ENCODE results near the gene PIP4P1.

Gene PIP4P1

DNA sequence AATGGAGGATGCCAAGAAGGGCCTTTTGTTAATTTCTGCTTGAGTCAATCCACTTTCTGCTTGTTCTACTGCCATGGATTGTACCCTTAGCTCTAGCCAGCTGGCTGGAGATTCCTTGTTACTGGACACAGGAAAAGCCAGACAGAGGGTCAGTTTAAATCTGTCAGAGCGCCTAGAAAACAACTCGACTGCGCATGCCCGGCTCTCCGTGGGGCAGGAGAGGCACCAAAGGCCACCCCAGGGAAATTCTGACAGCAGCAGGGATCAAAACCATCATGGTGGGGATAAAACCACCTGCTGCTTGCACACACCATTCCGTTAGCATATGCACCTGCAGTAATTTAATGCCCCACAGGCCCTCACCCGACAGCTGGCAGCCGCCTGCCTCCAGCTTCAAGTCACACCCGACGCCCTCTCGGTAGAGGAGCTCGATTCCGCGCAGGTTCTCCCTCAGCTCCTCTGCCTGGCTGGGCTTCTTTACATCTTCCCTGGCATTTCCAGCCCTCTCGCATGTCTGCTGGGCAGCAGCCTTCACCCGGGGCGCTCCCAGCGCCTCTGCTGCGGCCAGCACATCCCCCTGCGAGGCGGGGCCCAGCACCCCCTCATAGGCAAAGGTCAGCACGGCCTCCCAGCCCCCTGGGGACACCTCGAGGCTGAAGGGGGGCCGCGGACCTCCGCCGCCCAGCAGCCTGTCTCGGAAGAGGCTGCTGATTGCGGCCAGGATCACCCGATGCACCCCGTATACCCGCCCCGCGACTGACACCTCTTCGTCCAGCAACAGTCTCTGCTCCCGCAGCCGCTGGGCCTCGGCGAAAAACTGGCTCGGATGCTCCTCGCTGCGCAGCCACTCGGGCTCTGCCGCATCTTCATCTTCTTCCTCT is 26.3 kb downstream of the PIP4P1 start:
- no peak for DNase-seq

DNA sequence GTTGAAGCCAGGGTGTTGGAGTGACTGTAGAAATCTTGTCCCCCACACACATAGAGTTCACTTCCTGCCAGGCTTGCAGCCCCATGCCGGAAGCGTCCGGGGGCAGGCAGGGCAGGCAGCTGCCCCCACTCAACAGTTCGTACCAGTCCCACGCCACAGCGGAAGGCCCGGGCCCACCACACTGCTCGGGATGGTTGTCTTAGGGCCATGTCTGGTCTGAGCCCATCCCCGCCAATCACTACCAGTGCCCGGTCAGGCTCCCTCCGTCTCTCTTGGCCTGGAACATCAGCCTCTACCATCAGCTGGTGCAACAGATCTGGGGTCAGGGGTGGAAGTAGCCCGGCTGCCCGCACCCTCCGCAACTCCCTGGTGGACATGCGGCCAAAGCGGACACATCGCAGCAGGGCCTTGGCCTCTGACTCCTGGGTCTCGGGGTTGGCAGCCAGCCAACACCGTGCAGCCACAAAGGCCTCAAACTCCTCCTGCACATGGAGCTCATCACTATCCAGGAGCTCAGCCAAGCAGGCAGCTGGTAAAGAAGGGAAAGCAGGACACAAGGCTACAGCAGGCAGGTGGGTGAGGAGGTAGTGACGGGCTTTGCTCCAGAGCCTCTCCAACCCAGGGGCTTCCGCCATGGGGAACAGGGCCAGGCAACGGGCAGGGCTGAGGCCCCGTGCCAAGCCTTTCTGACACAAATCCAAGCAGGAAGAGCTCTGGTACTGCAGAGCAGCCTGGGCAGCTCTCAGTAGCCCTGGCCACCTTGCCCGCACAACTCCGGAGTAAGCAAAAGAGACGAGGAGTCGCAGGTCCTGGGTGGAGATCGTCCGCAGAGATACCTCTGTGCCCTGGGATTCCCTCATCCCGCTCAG is 31.2 kb downstream of the PIP4P1 start:
- DNase-seq = no peak

DNA sequence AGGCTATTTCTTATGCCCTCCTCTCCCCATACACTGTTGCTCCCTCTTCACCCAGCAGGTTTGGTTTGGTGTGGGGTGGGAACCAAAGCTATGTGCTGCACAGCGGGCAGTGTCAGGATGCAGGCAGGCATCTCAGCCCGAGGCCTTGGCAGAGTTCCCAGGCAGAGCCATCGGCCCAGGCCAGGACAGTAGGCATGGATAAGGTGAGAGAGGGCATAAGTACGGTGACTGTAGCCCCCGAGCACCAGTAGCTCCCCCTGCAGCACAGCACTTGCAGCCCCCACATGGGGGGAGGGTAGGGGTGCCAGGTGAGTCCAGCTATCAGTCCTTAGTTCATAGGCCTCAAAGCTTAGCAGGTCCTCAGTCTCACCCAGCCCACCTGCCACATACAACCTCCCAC is 32.4 kb downstream of the PIP4P1 start:
- DNase-seq = no peak

DNA sequence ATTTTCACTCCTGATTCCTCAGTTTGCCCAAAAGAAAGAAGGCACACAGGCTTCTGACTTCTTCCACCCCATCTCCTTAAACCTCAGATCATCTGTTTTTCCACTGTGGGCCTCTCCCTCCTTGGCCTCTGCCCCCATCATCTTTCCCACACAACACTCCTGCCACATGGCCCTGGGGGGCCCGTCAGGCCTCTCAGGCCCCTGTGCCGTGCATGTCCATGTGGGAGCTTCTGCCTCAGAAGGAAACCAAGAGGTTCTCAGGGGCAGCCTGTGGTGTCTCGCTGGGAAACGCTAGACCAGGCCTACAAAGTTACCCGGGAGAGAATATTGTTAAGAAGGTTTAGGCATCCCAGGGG is 33.2 kb downstream of the PIP4P1 start:
- no peak for DNase-seq

DNA sequence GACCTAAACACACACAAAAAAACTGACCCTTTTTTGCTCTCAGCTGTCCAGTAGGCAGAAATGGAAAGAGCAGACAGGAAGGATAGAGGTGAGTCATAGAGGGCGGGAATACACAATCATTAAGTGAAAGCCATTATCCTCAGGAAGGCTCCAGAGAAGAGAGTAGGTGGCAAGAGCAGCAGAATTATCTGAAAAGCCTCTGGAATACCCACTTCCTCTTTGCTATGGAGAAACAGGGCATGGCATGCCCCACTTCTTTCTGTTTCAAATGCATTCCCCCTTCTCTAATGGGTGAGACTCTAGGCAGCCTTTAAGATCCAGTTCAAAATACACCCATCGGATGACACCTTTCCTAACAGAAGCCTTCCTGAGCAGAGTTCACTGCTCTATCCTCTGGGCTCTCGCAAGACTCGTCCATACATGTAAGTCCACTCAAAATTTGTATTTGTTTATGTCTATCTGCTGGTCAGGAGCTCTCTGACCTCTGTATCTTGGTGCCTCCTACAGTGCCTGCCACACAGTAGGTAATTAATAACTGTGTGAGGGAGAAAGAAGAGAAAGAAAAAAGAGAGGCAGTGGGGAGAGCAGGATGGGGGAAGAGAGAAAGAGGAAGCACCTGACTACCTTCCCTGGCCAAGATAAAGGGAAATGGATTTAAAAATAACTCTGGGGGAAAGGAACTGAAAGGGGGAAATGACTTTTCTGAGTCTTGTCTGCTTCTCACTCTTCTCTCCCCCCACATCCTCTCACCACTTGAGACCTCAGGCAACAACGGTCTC is 33.8 kb downstream of the PIP4P1 start:
- DNase-seq = no peak

DNA sequence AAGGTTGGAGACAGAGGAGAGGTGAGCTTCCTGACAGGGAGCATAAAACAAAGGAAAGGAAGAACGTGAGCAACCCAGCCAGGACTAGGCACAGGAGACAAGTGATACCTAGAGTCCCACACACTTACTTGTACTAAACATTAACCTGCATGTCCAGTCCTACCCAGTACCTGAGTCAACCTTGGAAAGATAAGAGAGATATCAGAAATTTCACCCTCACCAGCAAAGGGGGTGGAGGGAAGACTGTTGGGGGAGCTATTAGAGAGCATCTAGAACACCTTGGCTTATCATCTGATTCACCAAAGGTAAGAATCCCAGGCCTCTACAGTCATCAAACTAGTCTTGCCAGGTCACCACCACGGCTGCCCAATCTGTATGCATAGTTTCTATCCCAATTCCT is 36.4 kb downstream of the PIP4P1 start:
- DNase-seq = no peak

DNA sequence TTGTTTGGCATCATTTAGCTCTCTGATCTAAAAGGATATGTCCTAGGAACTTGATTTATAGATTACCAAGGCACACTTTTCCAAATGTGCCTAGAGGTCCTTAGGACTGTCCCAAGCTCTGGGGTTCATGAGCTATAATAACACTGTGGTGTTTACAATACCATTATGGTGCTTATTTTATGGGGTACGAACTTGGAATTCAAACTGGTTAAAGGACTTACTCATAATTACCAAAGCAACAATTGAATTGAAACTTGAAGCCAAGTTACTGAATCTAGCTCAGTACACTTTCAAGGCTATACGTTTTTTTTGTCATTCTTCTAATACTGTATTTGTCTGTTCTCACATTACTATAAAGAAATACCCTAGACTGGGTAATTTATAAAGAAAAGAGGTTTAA is 38.3 kb downstream of the PIP4P1 start:
- DNase-seq = no peak

DNA sequence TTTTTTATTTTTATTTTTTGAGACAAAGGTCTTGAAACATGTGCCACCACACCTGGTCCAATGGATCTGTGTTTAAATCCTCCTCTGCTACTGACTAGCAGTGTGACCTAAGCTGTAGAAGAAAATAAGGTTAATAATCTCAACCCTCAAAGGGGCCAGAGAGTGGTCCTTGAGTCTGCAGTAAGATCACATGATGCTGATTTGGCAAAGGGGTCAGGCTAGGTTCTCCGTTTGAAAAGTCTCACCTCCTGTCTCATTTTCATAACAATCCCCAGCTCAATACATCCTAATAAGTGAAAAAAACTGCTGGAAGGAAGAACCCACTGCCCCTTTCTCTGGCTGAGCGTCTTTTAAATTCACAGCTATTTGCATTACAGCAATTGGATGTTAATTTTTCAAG is 40.0 kb downstream of the PIP4P1 start:
- no peak for DNase-seq

DNA sequence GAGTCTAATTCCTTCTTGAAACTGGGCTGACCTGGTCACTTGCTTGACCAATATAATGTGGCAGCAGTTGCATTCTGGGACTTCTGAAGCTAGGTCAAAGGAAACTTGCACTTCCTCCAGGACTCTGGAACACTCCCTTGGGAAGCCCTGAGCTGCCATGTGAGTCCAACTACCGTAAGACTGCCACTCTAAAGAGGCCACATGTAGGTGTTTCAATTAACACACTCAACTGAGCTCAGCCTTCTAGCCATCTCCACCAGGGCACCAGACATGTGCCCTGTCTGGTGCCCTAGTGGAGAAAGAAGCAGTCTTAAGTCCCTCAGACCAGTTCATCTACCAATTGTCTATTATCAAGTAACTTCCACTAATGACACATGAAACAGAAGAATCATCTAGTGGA is 41.8 kb downstream of the PIP4P1 start:
- DNase-seq = no peak

DNA sequence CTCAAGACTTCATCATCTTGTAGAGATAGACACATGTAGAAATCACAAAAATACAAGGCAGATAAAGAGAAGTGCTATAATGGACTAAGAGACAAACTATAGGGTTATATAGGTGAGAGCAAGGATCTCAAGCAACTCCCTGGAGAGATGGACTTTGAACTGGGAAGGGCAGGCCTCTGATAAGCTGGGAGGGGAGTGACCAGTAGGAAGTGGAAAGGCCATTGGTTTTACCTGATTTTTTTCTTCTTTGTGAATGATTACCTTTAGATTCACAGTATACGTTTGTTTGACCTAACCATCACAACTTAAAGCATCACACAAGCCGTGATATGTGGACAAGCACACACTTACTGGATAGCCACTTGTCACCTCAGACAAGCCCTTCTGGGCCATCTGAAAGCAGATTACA is 42.7 kb downstream of the PIP4P1 start:
- DNase-seq = no peak

DNA sequence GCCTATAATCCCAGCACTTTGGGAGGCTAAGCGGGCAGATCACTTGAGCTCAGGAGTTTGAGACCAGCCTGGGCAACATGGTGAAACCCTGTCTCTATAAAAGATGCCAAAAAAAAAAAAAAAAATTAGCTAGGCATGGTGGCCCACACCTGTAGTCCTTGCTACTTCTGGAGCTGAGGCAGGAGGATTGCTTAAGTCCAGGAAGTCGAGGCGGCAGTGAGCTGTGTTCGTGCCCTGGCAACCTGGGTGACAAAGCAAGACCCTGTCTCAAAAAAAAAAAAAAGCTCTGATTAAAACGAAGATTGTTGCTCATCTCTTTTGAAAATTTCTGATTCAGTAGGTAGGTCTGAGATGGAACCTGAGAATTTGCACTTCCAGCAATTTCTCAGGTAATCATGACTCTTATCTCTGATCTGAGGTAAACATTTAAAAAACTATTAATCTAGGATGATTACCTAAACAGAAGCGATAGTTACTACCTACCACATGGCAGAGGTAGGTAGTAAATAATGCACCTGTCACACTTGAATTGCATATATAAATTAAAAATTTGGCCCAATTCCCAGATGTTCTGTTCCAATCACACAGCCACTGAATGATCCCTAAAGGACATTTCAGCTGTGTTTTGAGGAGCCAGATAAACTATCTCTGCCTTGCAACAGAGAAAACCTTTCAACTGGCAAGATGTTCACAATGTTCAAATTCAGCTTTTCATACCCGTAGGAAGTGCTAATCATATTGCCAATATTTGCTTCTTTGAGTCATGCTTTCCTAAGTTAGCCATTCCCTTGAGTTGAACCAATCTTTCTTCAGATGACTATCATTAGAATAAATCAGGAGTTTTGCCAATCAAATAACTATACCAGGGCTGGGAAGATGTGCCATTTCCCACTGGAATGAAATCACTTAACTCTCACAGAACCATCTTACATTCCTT is 43.7 kb downstream of the PIP4P1 start:
- DNase-seq = no peak

DNA sequence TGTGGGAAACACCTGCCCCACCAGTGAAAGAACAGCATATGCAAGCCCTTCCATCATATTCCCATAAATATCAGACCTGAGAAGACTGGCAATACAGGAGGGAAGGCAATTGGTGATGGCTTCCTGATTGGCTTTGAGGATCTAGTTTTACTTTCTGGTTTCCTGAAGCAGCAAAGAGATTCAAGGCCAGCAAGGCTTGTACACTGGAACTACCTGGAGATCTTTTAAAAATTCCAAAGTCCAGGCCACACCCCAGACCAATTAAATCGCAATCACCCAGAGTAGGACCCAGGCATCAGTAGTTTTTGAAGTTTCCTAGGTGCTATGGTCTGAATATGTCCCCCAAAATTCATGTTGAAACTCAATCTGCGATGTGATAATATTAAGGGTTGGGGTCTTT is 45.0 kb downstream of the PIP4P1 start:
- DNase-seq = no peak

DNA sequence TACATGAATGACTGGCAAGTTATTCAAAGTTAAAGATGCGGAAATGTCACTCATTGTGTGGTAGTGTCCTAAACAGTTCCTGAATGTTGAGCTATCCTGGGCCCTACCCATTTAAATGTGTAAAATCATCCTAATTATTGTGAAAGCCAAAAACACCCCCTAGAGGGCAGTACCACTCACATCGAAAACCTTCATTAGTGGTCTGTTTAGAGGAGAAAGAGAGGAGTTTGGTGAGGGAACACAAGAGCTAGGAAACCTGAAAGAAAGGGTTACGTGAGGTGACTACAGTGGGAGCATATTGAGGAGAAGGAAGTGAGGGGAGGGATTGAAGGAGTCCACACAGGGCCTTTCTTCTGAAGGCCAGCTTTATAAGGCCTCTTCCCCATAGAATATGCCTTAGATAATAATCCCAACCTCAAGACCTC is 45.4 kb downstream of the PIP4P1 start:
- peak; percentile 17 for DNase-seq

DNA sequence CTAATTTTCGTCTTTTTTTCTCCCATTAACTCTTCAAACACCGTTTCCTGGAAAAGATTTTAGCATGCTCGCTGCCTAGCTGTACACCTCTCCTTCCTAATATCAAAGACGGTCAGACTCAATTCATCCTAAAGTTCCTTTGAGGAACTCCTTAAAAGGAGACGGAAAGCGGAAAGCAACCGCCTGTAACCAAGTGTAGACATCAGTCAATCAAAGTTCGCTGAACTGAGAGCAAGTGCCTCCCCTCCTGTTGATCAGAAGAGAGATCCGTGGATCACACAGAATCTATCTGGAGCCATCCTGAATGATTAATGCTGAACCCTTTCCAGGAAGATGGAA is 47.5 kb downstream of the PIP4P1 start:
- peak; percentile 10 for DNase-seq

DNA sequence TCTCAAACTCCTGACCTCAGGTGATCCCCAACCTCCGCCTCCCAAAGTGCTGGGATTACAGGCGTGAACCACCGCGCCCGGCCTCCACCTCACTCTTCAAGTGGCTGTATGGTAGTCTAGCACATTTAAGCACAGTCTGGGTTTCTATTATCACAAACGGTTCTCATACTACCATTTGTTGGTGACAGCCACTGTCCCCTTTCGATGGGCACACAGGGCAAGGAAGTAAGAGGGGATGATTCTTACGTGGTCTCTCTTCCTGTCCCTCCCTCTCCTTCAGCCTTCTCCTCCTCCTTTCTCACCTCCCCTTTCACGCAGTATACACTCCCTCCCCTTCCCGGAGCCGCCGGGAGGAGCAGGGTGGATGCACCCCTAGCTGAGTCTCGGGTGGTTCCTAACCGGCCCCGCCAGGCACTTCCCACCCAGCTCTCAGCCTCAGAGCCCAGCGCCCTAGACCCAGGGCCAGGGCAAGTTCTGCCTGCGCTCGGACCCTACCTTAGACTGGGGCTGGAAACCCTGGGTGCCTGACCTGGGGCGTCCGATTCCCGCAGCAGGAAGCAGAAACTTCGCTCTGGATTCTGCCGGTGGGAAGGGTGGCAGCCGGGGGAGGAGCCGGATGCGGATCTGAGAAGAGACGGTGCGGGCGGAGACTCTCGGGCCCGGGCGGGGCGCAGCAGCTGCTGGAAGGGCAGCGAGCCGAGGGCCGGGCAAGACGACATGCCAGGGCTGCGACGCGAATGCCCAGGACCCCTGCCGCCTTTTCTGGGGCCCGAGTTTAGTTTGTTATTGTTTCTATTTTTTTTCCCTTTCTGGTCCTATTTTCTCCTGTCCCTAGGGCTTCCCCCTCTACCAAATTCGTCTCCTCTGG is 48.1 kb downstream of the PIP4P1 start, which contains the start of gene TEP1:
Gene TEP1, minus strand, starts transcription at position 626 of the 868 bp plus-strand sequence. CDS start 5,062 bp downstream, outside the sequence.
- peak; percentile 77 for DNase-seq

DNA sequence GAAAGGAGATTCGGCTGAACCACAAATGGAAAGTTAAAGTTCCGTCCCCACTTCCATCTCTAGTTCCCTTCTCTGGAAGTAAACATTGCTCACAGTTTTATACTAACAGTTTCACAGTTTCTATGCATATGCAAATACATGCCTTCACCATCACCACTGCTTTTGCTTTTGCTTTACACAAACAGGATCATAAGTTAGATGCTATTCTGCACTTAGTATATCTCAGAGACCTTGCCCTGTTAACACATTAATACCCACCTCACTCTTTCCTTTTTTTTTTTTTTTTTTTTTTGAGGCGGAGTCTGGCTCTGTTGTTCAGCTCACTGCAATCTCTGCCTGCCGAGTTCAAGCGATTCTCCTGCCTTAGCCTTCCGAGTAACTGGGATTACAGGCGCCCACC is 48.8 kb downstream of the PIP4P1 start:
- no peak for DNase-seq

DNA sequence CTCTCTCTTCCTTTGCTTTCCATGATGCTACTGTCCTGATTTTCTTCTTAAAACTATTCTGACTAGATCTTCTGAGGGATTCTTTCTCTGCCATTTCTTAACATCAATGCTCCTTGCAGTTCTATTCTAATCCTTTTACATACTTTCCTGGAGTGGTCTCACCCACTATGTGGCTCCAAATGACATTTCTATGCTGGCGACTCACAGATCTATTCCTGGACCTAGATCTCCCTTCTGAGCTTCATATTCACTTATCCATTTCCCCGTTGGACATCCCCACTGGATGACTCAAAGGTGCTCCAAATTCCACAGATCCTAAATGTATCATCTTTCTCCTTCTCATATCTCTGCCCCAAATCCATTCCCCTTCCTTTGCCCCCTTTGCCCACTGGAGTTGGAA is 52.0 kb downstream of the PIP4P1 start:
- no peak for DNase-seq
